ENCODE results near the gene KCNE2. TPM values are rescaled to one million over a fixed set of nuclear protein-coding genes. Genes with fewer than 3 reads are reported as not detected.

Gene KCNE2
- total RNA-seq, 1 experiment from 2014 or later: not detected

Other genes starting within 250 kb of the KCNE2 start
- gene SMIM11, start 11.5 kb downstream of the KCNE2 start, total RNA-seq (2022): 6.8 and 25.6 TPM in 2 replicates
- not detected in 2 replicates for gene SMIM34, start 59.9 kb downstream of the KCNE2 start, total RNA-seq (2022)
- 0.14 and 0.20 TPM in 2 replicates for gene KCNE1, start 148.2 kb downstream of the KCNE2 start, total RNA-seq (2022)